ENCODE measurements around the gene CALM1.
A peak's percentile ranks its signal among the peaks of the same experiment; 100 is the strongest.

DNA sequence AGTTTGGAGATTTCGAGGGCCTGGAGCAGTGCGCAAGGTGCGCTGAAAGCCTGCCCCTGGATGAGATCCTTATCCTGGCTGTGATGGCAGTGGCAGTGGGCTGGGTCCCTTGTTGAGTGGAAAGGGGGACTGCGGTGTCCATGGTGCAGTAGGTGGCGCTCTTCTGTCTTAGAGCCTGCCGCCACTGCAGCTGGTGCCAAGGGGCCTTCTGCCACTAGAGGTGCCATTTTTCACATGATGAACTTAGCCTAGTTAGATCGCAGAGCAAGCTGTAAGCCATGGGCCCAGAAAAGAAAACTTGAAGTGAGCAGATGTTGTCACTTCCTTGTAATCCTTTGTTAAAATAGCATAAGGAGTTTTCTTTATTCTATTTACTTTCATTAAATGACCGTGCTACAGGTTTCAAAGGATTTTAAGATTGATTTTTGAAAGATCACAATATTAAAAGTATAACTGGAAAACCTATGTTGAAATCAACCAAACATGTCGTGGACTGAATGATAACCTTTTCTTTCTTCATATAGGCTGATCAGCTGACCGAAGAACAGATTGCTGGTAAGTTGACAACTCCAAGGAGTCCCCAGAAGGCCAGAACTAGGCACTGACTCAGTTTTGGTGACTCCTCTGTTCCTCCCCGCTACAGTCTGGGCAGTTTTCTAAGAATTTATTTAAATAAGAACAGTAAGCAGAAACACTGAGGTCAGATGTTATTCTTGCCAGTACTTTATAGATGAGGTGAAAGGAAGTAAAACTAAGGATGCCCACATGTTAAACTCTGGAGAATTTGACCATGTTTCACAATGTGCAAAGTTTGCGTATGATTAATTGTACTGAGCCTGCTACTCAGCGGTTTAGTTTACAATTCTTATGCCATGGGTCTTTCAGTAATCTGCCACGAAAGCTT lies 3.0 kb downstream of the CALM1 start:
- TF ChIP-seq, protein P1, sequence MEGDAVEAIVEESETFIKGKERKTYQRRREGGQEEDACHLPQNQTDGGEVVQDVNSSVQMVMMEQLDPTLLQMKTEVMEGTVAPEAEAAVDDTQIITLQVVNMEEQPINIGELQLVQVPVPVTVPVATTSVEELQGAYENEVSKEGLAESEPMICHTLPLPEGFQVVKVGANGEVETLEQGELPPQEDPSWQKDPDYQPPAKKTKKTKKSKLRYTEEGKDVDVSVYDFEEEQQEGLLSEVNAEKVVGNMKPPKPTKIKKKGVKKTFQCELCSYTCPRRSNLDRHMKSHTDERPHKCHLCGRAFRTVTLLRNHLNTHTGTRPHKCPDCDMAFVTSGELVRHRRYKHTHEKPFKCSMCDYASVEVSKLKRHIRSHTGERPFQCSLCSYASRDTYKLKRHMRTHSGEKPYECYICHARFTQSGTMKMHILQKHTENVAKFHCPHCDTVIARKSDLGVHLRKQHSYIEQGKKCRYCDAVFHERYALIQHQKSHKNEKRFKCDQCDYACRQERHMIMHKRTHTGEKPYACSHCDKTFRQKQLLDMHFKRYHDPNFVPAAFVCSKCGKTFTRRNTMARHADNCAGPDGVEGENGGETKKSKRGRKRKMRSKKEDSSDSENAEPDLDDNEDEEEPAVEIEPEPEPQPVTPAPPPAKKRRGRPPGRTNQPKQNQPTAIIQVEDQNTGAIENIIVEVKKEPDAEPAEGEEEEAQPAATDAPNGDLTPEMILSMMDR (IDR thresholded peaks at IDR 0.05; ENCODE audit: low read length) = peak; percentile 100
- TF ChIP-seq EZH2 (IDR thresholded peaks at IDR 0.05; ENCODE audit: borderline replicate concordance, low read length) = no peak
